ENCODE results near the gene SGPL1.

The SGPL1 gene

DNA sequence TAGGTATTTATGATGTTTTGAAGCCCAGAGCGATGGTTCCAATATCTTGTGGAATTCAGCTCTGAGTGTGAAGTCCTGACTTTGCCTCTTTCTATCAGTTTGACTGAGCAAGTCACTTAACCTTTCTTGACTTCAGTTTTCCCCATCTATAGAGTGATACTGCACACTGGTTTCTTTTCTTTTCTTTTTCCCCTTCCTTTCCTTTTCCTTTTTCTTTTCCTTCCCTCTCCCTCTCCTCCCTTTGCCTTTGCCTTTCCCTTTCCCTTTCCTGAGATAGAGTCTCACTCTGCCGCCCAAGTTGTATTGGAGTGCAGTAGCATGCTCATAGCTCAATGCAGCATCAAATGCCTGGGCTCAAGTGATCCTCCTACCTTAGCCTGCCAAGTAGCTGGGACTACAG lies 20.6 kb downstream of the SGPL1 start:
- Mint-ChIP-seq H3K36me3 (ENCODE audit: low read depth) (peaks cover 70% of the 10 kb centered on the region), H3K4me1 (peaks cover 88% of the 10 kb centered on the region)
- ATAC-seq = no peak

DNA sequence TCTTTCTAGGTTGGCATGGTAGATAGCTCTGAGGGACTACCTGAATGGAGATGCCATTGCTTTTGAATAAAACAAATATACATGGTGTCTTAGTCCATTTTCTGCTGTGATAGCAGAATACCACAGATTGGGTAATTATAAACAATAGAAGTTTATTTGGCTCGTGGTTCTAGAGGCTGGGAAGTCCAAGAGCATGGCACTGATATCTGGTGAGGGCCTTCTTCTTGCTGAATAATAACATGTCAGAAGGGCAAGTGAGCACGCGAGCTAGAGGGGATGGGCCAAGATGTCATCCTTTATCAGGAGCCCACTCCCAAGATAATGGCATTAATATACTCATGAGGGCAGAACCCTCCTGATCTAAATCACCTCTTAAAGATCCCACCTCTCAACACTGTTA lies 21.9 kb downstream of the SGPL1 start:
- peaks cover 82% of the 10 kb centered on the region for H3K4me1 Mint-ChIP-seq
- peaks cover 8% of the 10 kb centered on the region for H3K9me3 Mint-ChIP-seq
- peaks cover 80% of the 10 kb centered on the region for H3K36me3 Mint-ChIP-seq (ENCODE audit: low read depth)
- peak overlapping the region; percentile 15 for H3K27ac Mint-ChIP-seq
- DNase-seq (no peak), ATAC-seq (no peak)
- H3K4me3 Mint-ChIP-seq = no peak overlapping the region
- no peaks in the 10 kb centered on the region for H3K27me3 Mint-ChIP-seq

More for the DNA sequence above, 20.6 kb downstream of the SGPL1 start:
- Mint-ChIP-seq H3K27me3 (no peaks in the 10 kb centered on the region), H3K4me3 (no peak overlapping the region), H3K27ac (peak overlapping the region; percentile 75), H3K9me3 (peaks cover 8% of the 10 kb centered on the region)
- DNase-seq = no peak

DNA sequence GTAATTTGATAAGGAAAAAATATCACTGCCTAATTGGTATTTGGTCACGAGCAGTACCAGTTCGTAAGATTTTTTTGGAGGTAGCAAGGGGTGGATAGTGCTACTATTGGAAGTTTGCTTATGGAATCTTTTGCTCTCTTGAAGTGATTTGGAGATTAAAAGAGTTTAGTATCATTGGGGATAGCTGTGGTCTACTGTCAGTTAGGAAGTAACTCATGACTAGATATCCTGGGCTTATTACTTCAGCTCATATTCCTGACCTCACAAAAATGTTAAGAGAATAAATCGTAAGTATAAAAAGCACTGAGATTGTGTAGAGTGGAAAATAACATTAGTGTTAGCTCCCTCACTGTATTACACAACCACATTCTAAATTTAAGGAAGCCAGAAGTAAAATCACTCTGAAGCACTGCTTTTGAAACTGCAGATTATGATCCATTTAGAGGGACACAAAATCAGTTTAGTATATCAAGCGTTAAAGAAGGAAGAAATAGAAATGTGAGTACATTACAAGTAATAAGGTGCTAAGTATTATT lies 22.6 kb downstream of the SGPL1 start:
- Mint-ChIP-seq H3K36me3 (ENCODE audit: low read depth) (peaks cover 82% of the 10 kb centered on the region), H3K27ac (no peak overlapping the region), H3K4me3 (no peak overlapping the region), H3K4me1 (peaks cover 77% of the 10 kb centered on the region), H3K27me3 (no peaks in the 10 kb centered on the region), H3K9me3 (peaks cover 8% of the 10 kb centered on the region)
- ATAC-seq (no peak), DNase-seq (no peak)

DNA sequence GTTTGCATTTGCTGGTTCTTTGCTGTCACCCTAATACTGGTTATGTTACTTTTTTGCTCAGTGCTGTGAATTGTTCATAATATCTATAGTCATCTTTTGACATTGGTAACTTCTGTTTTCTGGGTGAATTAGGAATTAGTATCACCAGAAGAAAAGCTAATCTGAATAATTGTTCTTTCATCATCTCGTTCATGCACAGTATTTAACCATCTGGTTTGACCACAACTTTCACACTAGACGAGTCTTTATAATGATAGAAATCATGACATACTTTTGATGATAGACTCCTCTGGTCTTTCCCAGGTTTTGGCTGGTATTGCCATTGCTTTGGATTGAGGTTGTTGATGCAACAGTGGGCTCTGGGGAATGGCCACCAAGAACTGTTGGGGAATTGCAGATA lies 25.1 kb downstream of the SGPL1 start:
- H3K9me3 Mint-ChIP-seq = peaks cover 8% of the 10 kb centered on the region
- H3K4me3 Mint-ChIP-seq = no peak overlapping the region
- DNase-seq = no peak
- peaks cover 81% of the 10 kb centered on the region for H3K36me3 Mint-ChIP-seq (ENCODE audit: low read depth)
- peak; percentile 68 for ATAC-seq
- H3K27me3 Mint-ChIP-seq = no peaks in the 10 kb centered on the region
- peaks cover 67% of the 10 kb centered on the region for H3K4me1 Mint-ChIP-seq
- peak overlapping the region; percentile 23 for H3K27ac Mint-ChIP-seq

DNA sequence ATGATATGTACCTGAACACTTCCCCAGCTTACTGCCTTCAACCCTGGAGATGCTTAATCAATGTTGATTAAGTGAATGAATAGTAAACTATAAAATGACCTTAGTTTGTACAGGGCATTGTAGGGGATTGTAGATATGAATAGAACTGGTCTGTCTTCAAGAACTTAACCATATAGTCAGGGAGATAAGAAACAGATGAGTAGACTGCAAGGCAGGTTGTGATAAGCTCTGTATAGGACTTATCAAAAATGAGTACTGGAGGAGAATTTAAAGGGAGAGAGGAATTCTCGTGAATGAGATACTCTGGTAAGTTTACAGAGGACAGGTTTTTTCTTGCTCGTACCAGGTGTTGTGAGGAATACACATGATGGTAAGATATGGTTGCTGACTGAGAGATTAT lies 27.6 kb downstream of the SGPL1 start:
- DNase-seq (no peak), ATAC-seq (no peak)
- H3K36me3 Mint-ChIP-seq (ENCODE audit: low read depth) = peaks cover 75% of the 10 kb centered on the region
- H3K27ac Mint-ChIP-seq = no peak overlapping the region
- peaks cover 66% of the 10 kb centered on the region for H3K4me1 Mint-ChIP-seq
- no peak overlapping the region for H3K4me3 Mint-ChIP-seq
- H3K9me3 Mint-ChIP-seq = no peaks in the 10 kb centered on the region
- no peaks in the 10 kb centered on the region for H3K27me3 Mint-ChIP-seq

DNA sequence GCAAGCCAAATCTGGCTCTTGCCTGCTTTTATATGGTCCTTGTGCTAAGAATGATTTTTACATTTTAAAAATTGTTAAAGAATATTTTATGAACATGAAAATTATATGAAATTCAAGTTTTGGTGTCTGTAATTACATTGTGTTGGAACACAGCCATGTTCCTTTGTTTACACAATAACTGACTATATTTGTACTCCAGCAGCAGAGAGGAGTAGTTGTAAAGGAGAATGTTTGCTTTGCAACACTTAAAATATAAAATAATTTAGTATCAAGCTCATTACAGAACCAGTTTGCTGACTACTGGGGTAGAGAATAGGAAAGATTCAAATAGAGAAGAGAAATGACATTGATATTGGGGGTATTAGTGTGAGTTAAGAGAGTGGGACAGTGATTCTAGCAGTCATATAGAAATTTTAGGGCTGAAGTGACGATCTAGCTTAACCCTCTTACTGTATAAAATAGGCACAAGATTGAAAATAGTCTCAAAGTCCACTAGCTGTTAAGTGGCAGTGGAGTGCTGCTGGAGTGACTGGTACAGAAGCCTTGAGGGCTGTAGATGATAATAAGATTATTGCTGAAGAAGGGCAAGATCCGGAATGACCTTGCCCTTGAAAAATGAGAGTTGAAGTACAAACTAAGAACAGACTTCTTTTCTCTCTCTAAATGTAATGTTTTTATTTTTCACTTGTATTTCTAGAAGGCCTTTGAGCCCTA lies 28.2 kb downstream of the SGPL1 start:
- Mint-ChIP-seq H3K36me3 (ENCODE audit: low read depth) (peaks cover 78% of the 10 kb centered on the region), H3K4me3 (no peak overlapping the region), H3K4me1 (peaks cover 67% of the 10 kb centered on the region), H3K9me3 (no peaks in the 10 kb centered on the region), H3K27me3 (no peaks in the 10 kb centered on the region), H3K27ac (no peak overlapping the region)
- ATAC-seq = no peak
- DNase-seq = no peak

DNA sequence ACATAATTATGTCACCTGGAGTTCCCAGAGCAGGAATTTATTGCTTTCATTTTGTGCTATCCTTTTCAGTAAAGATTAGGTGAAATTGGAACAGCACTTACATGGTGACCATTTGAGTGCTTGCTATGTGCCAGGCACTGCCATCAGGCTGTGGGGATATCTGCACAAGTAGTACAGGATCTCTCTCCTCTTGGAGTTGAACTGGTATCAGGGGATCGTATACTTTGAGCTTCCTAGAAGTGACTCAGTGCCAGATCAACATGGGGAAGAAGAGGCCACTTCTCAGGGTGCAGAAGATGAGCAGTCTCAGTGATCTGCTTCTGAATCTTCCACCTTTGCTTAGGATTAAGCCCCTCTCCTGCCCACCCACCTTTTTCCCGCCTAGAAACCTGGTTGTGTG lies 29.5 kb downstream of the SGPL1 start:
- Mint-ChIP-seq H3K36me3 (ENCODE audit: low read depth) (peaks cover 76% of the 10 kb centered on the region), H3K27me3 (no peaks in the 10 kb centered on the region), H3K4me3 (no peak overlapping the region), H3K9me3 (no peaks in the 10 kb centered on the region), H3K4me1 (peaks cover 65% of the 10 kb centered on the region), H3K27ac (peak overlapping the region; percentile 20)
- DNase-seq (no peak), ATAC-seq (no peak)

DNA sequence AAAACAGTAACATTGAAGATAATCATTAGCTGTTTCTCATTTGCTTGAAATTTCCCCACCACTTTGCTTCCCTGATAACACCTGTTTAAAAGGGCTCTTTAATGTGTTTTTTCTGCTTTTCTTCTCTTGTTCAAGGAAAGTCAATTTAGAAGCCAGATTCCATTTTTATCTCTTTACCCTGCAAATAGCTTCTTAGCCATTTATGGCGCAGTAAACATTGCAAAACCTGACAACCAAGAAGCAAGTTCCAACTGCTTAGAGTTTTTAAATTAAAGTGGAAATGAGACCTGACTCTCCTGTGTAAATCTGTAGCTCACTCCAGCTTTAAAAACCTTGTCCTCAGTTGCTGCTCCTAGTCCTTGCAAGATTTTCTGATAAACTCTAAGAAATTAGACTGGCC lies 30.1 kb downstream of the SGPL1 start:
- H3K36me3 Mint-ChIP-seq (ENCODE audit: low read depth) = peaks cover 75% of the 10 kb centered on the region
- H3K27ac Mint-ChIP-seq = peak overlapping the region; percentile 20
- no peaks in the 10 kb centered on the region for H3K27me3 Mint-ChIP-seq
- DNase-seq = no peak
- ATAC-seq = no peak
- H3K4me1 Mint-ChIP-seq = peaks cover 59% of the 10 kb centered on the region
- H3K9me3 Mint-ChIP-seq = no peaks in the 10 kb centered on the region
- no peak overlapping the region for H3K4me3 Mint-ChIP-seq

DNA sequence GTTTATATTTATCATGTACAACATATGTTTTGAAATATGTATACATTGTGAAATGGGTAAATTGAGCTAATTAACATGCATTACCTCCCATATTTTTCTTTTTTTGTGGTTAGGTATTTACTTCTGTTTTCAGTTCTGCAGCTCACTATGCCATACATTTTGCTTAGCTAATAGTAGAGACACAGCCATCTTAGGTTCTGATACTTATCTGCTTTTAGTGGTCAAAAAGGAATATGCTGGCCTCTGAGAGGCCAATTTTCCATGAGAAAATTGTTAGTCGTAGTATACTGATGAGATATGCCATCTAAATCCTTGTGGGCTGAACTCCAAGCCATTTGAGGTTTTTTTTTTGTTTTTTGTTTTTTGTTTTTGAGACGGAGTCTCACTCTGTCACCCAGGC lies 31.0 kb downstream of the SGPL1 start:
- H3K27me3 Mint-ChIP-seq = no peaks in the 10 kb centered on the region
- DNase-seq (no peak), ATAC-seq (no peak)
- H3K4me1 Mint-ChIP-seq = peaks cover 49% of the 10 kb centered on the region
- peaks cover 70% of the 10 kb centered on the region for H3K36me3 Mint-ChIP-seq (ENCODE audit: low read depth)
- H3K27ac Mint-ChIP-seq = peak overlapping the region; percentile 94
- no peak overlapping the region for H3K4me3 Mint-ChIP-seq
- H3K9me3 Mint-ChIP-seq = no peaks in the 10 kb centered on the region

DNA sequence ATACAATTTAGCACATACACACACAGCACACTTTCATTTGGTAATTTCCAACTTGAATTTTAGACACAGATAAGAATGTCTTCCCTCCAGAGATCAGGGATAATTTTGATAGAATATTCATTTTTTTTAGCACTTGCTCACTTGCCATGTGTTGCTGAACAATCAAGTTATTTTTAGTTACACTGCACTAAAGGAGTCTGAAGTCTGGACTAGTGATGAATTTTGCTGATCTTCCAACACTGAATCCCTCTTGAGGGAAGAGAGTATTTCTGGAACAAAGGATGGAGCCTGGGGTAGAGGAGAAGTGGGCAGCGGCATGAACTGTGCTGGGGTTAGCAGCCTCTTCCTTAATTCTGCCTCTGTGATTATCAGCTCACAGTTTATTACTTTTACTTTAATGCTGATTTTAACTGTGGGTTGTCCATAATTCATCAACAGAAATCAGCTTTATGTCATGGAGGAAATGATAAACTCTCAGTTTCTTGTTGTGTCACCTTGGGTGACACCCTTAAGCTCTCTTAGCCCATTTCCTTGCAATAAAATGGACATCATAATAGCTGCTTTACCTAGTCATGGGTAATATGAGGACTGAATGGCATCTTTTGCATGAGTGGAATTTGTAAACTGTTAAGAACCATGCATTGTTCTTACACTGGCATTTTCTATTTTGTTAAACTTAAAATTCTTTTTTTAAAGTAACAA lies 32.1 kb downstream of the SGPL1 start:
- Mint-ChIP-seq H3K27me3 (no peaks in the 10 kb centered on the region), H3K4me1 (peaks cover 47% of the 10 kb centered on the region), H3K9me3 (no peaks in the 10 kb centered on the region), H3K36me3 (ENCODE audit: low read depth) (peaks cover 65% of the 10 kb centered on the region), H3K27ac (peak overlapping the region; percentile 94), H3K4me3 (peak overlapping the region; percentile 52)
- ATAC-seq (peak; percentile 77), DNase-seq (no peak)

DNA sequence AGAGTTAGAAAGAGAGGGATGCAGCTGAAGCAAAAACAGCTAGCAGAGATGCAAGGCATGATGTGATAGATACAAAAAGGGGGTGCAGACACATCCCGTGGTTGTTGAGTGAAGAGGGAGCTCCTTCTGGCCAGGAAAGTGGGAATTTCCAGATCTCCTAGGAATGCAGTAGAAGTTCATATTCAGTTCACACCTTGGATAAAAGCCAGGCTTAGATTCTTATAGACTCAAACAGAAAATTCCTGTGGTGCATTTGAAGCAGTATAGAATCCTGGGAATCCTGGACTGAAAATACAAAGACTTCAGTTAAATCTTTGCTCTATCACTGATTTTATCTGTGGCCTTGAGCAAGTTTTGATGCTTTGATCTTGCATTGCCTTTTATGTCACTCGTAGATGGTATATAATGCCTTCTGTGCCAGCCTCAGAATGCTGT lies 33.9 kb downstream of the SGPL1 start:
- no peak for DNase-seq
- H3K27me3 Mint-ChIP-seq = no peaks in the 10 kb centered on the region
- peak overlapping the region; percentile 24 for H3K27ac Mint-ChIP-seq
- H3K4me1 Mint-ChIP-seq = peaks cover 39% of the 10 kb centered on the region
- H3K4me3 Mint-ChIP-seq = no peak overlapping the region
- ATAC-seq = no peak
- no peaks in the 10 kb centered on the region for H3K9me3 Mint-ChIP-seq
- H3K36me3 Mint-ChIP-seq (ENCODE audit: low read depth) = peaks cover 57% of the 10 kb centered on the region

DNA sequence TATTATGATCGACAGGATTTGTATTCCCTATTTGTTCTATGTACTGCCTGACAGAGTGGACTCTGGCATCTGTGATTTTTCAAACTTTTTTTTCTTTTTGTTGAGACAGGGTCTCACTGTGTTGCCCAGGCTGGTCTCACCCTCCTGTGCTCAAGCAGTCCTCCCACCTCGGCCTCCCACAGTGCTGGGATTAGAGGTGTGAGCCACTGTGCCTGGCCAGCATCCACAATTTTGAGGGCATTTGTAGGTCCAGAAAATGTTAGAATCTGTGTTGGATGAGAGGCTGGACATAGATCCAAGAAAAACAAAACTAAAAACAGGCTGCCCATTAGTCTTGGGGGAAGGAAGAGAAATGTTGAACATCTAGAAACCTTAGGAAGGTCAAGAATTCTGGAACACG lies 34.3 kb downstream of the SGPL1 start:
- Mint-ChIP-seq H3K27ac (peak overlapping the region; percentile 24), H3K4me3 (no peak overlapping the region), H3K4me1 (peaks cover 39% of the 10 kb centered on the region), H3K9me3 (no peaks in the 10 kb centered on the region), H3K36me3 (ENCODE audit: low read depth) (peaks cover 57% of the 10 kb centered on the region), H3K27me3 (no peaks in the 10 kb centered on the region)
- DNase-seq (no peak), ATAC-seq (no peak)

DNA sequence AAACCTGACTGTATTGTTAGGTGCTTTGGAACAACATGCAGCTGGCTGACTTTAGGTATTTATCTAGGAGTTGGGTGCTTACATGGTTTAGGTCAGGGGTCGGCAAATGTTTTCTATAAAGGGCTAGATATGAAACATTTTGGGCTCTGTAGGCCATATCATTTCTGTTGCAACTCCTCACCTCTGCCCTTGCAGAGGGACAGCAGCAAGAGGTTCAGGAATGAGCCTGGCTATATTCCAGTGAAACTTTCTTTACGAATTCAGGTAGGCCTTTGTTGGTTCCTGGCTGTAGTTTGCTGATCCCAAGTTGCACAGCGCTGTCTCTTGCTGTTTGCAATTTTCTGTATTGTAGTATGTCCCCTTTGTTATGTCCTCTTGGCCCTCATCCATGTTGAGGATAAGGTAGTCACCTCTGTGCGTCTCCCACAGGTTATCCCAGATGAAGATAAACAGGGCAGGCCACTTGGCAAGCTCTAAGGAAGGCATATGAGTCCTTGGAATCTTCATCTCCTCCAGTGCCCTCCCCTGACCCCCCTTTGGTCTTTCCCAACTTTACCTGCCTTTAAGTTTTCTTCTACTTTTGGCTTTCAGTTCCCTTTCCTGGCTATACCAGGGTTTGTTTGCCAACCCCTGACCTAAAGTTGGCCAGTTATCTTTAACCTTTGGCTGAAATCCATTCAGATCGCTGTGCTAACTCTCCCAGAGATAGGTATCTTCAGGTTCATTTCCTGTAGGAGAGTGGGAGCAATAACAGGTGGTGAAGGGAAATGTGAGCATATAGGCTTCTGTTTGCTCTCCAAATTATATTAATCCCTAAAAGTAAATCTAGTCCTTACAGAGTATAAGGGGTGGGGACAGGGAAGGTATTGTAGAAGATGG lies 36.1 kb downstream of the SGPL1 start:
- Mint-ChIP-seq H3K27me3 (no peaks in the 10 kb centered on the region), H3K9me3 (no peaks in the 10 kb centered on the region), H3K27ac (no peak overlapping the region), H3K36me3 (ENCODE audit: low read depth) (peaks cover 55% of the 10 kb centered on the region), H3K4me3 (no peak overlapping the region), H3K4me1 (peaks cover 35% of the 10 kb centered on the region)
- ATAC-seq = no peak
- DNase-seq = no peak

DNA sequence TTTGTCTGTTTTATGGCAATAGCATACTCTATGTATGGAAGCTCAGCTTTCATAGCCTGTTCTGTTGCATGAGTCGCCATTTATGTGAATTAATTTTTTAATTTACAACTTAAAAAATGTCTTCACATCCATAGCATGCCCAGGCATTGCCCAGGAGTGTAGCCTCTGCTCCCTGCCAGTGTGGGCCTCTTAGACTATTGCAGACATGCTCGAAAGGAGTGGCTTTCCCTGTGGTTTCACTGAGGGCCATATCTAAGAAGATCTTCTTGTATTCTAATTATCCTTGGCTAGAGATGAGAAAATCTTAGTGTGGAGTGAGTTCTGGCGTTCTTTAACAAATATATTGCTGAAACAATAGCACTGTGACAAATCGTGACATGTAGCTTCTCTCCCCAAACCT lies 37.3 kb downstream of the SGPL1 start:
- H3K27me3 Mint-ChIP-seq = no peaks in the 10 kb centered on the region
- no peaks in the 10 kb centered on the region for H3K9me3 Mint-ChIP-seq
- no peak for DNase-seq
- no peak overlapping the region for H3K4me3 Mint-ChIP-seq
- ATAC-seq = no peak
- H3K27ac Mint-ChIP-seq = no peak overlapping the region
- H3K4me1 Mint-ChIP-seq = peaks cover 26% of the 10 kb centered on the region
- H3K36me3 Mint-ChIP-seq (ENCODE audit: low read depth) = peaks cover 53% of the 10 kb centered on the region

All from activated naive CD8-positive, alpha-beta T cell treated with anti-CD3 and anti-CD28 coated beads, Interleukin-2, amount 50 U/mL, for 24 hours (primary cell).